Stimulated activated CD4-positive, alpha-beta T cell treated with anti-CD3 and anti-CD28 coated beads, Interleukin-1b, Interleukin-23, amount 100 ng/mL, for 4 hours (primary cell): Measurements from ENCODE around the gene B3GLCT.
"Not testable (repeated sequence)": the region's sequence is repeated elsewhere in the genome, so short reads cannot be mapped to it uniquely, and the experiment has no call there.

Source experiments
- DNase-seq, 2 donors: peaks; one replicate each; pipeline ENCODE4 v3.0.0-alpha.2; 2020; ENCODE audit warnings: low read depth in 2 of 2

B3GLCT gene

GRCh38 chr13:31199849-31200636 is at the start of gene B3GLCT:
TSS of gene B3GLCT (plus strand) at chr13:31199975. CDS start at chr13:31200085, 110 bp downstream.
- DNase-seq: peak; percentile 73 to 75

GRCh38 chr13:31150315-31150985 is 49.3 kb upstream of the B3GLCT start:
- no peak for DNase-seq

- no peak for DNase-seq
These were observed 47.9 kb upstream of the B3GLCT start for GRCh38 chr13:31151837-31152236.

GRCh38 chr13:31154939-31155338 is 44.8 kb upstream of the B3GLCT start:
- no peak for DNase-seq

- no peak for DNase-seq
These were observed 40.5 kb upstream of the B3GLCT start for GRCh38 chr13:31159306-31159705.

- peak; percentile 54 to 63 for DNase-seq
These were observed 38.8 kb upstream of the B3GLCT start for GRCh38 chr13:31160857-31161556.

GRCh38 chr13:31161557-31162150 is 38.1 kb upstream of the B3GLCT start, which contains the start of gene HSPH1:
TSS of gene HSPH1 (minus strand) at chr13:31161904. CDS start at chr13:31161582, 322 bp downstream.
- peak; percentile 97 to 98 for DNase-seq

- DNase-seq: peak; percentile 80 to 88
These were observed 37.4 kb upstream of the B3GLCT start for GRCh38 chr13:31162151-31163008.

- DNase-seq: no peak
These were observed 33.2 kb upstream of the B3GLCT start for GRCh38 chr13:31166591-31166990.

GRCh38 chr13:31167490-31167889 is 32.3 kb upstream of the B3GLCT start:
- no peak for DNase-seq

- DNase-seq: no peak
These were observed 31.6 kb upstream of the B3GLCT start for GRCh38 chr13:31168166-31168565.

GRCh38 chr13:31168736-31169135 is 31.0 kb upstream of the B3GLCT start:
- DNase-seq: no peak

GRCh38 chr13:31172001-31172400 is 27.8 kb upstream of the B3GLCT start:
- no peak for DNase-seq

GRCh38 chr13:31172535-31172934 is 27.2 kb upstream of the B3GLCT start:
- no peak for DNase-seq

GRCh38 chr13:31174018-31174417 is 25.8 kb upstream of the B3GLCT start:
- DNase-seq: no peak

- DNase-seq: no peak
These were observed 23.8 kb upstream of the B3GLCT start for GRCh38 chr13:31175847-31176532.

GRCh38 chr13:31177813-31178495 is 21.8 kb upstream of the B3GLCT start:
- not testable (repeated sequence) for DNase-seq

- no peak for DNase-seq
These were observed 20.5 kb upstream of the B3GLCT start for GRCh38 chr13:31179241-31179640.

GRCh38 chr13:31179754-31180153 is 20.0 kb upstream of the B3GLCT start:
- DNase-seq: no peak

- no peak for DNase-seq
These were observed 16.8 kb upstream of the B3GLCT start for GRCh38 chr13:31182987-31183386.
